LNCaP clone FGC (cell line): ENCODE results near the gene ATOX1.
"Not testable (repeated sequence)": the region's sequence is repeated elsewhere in the genome, so short reads cannot be mapped to it uniquely, and the experiment has no call there.

Experiments
- DNase-seq: peaks from one replicate; pipeline ENCODE4 v3.0.0-alpha.2; 2011; ENCODE audit warnings: low read depth
- H3K4me3 ChIP-seq: 2 replicates; pipeline ENCODE4 v1.5.1; 2011; ENCODE audit warnings: mild to moderate bottlenecking, low read depth, low read length, control low read depth
- TF ChIP-seq, protein P1 (sequence below): IDR thresholded peaks from 2 replicates; pipeline ENCODE4 v1.5.1; 2012; ENCODE audit warnings: mild to moderate bottlenecking; ENCODE audit not compliant: control insufficient read depth, insufficient read depth; ENCODE audit errors: extremely low read depth

ATOX1 gene

DNA sequence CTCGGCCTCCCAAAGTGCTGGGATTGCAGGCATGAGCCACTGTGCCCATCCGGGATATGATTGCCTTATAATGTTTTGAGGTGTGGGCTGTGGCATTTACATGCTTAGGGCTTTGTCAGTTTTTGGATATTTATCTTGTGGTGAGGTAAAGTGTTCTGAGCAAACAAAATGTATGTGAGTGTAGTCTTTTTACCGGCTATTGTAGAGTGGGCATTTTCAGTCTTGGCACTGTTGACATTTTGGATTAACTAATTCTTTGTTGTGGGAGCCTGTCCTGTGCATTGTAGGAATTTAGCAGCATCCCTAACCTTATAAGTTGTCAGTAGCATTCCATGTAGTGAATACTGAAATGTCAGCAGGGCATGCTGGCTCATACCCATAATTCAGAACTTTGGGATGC, 34.9 kb upstream of the ATOX1 start:
- TF ChIP-seq, protein P1, sequence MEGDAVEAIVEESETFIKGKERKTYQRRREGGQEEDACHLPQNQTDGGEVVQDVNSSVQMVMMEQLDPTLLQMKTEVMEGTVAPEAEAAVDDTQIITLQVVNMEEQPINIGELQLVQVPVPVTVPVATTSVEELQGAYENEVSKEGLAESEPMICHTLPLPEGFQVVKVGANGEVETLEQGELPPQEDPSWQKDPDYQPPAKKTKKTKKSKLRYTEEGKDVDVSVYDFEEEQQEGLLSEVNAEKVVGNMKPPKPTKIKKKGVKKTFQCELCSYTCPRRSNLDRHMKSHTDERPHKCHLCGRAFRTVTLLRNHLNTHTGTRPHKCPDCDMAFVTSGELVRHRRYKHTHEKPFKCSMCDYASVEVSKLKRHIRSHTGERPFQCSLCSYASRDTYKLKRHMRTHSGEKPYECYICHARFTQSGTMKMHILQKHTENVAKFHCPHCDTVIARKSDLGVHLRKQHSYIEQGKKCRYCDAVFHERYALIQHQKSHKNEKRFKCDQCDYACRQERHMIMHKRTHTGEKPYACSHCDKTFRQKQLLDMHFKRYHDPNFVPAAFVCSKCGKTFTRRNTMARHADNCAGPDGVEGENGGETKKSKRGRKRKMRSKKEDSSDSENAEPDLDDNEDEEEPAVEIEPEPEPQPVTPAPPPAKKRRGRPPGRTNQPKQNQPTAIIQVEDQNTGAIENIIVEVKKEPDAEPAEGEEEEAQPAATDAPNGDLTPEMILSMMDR: no peak
- DNase-seq: no peak
- no peak overlapping the region for H3K4me3 ChIP-seq

DNA sequence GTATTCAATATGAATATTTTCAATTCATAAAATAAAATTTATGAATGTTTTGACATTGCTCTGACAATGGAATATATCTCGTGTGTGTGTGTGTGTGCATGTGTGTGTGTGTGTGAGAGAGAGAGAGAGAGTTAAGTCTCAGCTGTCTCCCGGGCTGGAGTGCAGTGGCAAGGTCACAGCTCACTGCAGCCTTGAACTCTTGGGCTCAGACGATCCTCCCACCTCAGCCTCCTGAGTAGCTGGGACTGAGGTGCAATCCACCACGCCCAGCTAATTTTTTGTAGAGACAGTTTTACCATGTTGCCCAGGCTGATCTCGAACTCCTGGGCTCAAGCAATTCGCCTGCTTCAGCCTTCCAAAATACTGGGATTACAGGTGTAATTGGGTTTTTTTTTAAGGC, 29.4 kb upstream of the ATOX1 start:
- TF ChIP-seq, protein P1: no peak
- DNase-seq: no peak
- no peak overlapping the region for H3K4me3 ChIP-seq

DNA sequence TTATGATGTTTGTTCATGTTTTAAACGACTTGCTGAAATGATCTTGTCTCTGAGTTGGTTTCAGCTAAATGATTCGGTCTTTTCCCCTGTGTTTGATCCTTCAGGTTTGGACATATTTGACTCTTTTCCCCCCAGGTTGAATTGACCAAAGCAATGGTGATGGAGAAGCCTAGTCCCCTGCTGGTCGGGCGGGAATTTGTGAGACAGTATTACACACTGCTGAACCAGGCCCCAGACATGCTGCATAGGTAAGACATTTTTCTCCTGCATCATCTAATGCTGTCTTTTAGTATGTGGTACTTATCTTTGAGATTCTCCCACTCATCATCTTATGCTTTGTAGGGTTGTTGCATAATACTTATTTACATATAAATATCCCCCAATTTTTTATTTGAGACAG, 28.0 kb upstream of the ATOX1 start:
- TF ChIP-seq, protein P1: no peak
- DNase-seq: no peak

DNA sequence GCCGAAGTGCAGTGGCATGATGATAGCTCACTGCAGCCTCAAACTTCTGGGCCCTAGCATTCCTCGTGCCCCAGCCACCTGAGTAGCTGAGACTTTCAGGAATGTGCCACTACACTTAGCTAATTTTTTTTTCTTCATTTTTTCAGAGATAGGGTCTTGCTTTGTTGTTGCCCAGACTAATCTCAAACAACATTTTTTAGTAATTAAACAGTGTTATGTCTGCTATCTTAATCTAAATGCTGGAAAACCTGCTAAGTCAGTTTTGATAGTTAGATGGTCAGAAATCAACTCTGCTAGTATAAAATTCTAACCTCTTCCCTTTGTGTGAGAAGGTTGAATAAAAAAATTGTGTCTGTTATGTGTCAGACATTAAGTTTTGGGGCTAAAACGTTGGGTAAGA, 25.7 kb upstream of the ATOX1 start:
- H3K4me3 ChIP-seq: no peak overlapping the region
- DNase-seq: no peak
- TF ChIP-seq, protein P1: no peak

More for the DNA sequence above, 28.0 kb upstream of the ATOX1 start:
- H3K4me3 ChIP-seq: no peak overlapping the region

DNA sequence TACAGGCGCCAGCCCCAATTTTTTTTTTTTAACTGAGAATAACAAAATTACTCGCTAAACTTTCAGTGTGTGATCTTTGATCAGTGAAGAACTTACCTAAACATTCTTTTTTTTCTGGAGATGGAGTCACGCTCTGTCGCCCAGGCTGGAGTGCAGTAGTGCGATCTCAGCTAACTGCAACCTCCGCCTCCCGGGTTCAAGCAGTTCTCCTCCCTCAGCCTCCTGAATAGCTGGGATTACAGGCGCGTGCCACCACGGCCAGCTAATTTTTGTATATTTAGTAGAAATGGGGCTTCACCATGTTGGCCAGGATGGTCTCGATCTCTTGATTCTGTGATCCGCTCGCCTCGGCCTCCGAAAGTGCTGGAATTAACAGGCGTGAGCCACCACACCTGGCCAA, 25.2 kb upstream of the ATOX1 start:
- not testable (repeated sequence) for DNase-seq, H3K4me3 ChIP-seq

DNA sequence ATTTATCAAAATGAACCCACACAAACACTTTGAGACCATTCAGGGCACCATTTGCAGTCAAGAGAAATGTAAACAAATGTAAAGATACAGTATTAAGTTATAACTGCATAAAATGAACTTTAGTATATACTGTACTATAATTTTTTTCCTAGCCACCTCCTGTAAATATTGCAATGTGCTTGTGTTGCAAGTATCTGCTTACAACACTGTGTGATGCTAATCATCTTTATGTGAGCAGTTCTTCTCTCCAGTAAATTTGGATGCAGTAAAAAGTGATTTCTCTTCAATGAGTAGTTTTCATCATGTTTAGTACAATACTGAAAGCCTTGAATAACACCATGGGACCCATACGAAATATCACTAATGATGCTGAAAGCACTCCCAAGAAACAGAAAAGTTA, 22.8 kb upstream of the ATOX1 start:
- no peak for DNase-seq
- TF ChIP-seq, protein P1: no peak
- no peak overlapping the region for H3K4me3 ChIP-seq

DNA sequence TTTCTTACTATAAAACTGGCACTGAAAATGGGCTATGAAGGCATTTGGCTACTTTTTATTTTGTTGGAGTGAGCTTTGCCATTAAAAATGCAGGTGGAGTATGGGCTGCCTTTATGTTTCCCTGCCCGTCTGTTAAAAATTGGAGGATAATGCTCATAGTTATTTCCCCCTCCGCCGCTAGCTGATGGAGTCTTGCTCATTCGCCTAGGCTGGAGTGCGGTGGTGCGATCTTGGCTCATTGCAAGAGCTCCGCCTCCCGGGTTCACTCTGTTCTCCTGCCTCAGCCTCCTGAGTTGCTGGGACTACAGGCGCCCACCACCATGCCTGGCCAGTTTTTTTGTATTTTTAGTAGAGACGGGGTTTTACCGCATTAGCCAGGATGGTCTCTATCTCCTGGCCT, 21.9 kb upstream of the ATOX1 start:
- TF ChIP-seq, protein P1: no peak
- DNase-seq: no peak
- peak overlapping the region; percentile 17 for H3K4me3 ChIP-seq
